ENCODE measurements around the gene TNXB. TPM values are rescaled to one million over a fixed set of nuclear protein-coding genes. Genes with fewer than 3 reads are reported as not detected.
"Not testable (repeated sequence)": the region's sequence is repeated elsewhere in the genome, so short reads cannot be mapped to it uniquely, and the experiment has no call there.

TNXB gene
- total and polyA plus RNA-seq, 2 of the 4 experiments (the other 2 are of a cell fraction), result 0.05 TPM; not detected in 1

DNA sequence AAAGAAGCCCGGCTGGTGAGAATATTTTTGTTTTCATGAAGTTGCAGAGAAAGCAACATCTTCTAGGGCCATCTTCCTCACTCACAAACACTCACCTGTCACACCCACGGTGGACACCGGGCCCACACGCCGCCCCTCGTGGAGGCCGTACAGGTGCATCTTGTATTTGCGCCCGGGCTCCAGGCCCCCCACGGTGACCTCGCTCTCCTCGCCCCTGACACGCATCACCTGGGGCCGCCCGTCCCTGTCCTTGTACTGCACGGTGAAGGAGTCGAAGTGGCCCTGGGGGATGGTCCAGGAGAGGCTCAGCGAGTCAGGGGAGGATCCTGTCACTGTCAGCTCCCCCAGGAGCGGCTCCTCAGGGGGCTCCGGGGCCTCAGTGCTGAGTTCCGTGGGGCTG lies 53.4 kb downstream of the TNXB start:
- H3K9me1 ChIP-seq (ENCODE audit: insufficient read depth, low read length); H2AFZ ChIP-seq (replicated peaks; ENCODE audit: low read length, poor library complexity); POLR2A ChIA-PET (ENCODE audit: unreplicated experiment); intact Hi-C loops (cut with micrococcal nuclease); H2AK5ac ChIP-seq (ENCODE audit: low read depth, low read length); H3K4ac ChIP-seq (ENCODE audit: low read depth, low read length); H4K20me1 ChIP-seq (ENCODE audit: insufficient read depth, low read length); H2BK120ac ChIP-seq (ENCODE audit: low read depth, low read length); H4K91ac ChIP-seq (ENCODE audit: insufficient read depth, low read depth, low read length); H3K56ac ChIP-seq (ENCODE audit: extremely low read depth, insufficient read depth, low read length); ATAC-seq (ENCODE audit: low read depth); H3K27ac ChIP-seq (ENCODE audit: insufficient read depth, low read length); H2AK9ac ChIP-seq (replicated peaks; ENCODE audit: low read depth, low read length, poor library complexity); H3K4me3 ChIP-seq (ENCODE audit: insufficient read depth, low read depth, low read length); H3K4me1 ChIP-seq (ENCODE audit: control insufficient read depth, insufficient read depth, low read length); H3K4me2 ChIP-seq (ENCODE audit: low read depth, low read length); H3K9ac ChIP-seq (ENCODE audit: low read depth, low read length); in situ Hi-C loops (cut with MboI; ENCODE audit: low sequenced_read_pairs); DNase-seq; H2BK5ac ChIP-seq (ENCODE audit: low read depth, low read length, poor library complexity, severe bottlenecking); dilution Hi-C loops (cut with HindIII; ENCODE audit: low sequenced_read_pairs, unreplicated experiment); H3K14ac ChIP-seq (replicated peaks; ENCODE audit: low read depth, low read length); CTCF ChIA-PET; BruUV-seq (replicated peaks); H3K79me1 ChIP-seq (ENCODE audit: low read depth in 1 of 2, low read length in 2 of 2); H4K5ac ChIP-seq (ENCODE audit: low read depth, low read length); H3K36me3 ChIP-seq (ENCODE audit: control insufficient read depth, insufficient read depth, low read length); H3K9me3 ChIP-seq (ENCODE audit: control insufficient read depth, insufficient read depth, low read length); H3K23ac ChIP-seq (ENCODE audit: low read depth, low read length); H4K8ac ChIP-seq (ENCODE audit: low read depth in 2 of 2, low read length in 2 of 2); H2BK15ac ChIP-seq (ENCODE audit: low read depth, low read length); H3K18ac ChIP-seq (ENCODE audit: low read depth, low read length); H2BK20ac ChIP-seq (ENCODE audit: low read depth, low read length): not testable (repeated sequence)
- no CpG with 5 or more reads among the region's 21 CpGs for whole genome bisulfite sequencing, 2 experiments (ENCODE audit: extremely low coverage in 2 of 2, insufficient read length in 1 of 2)
- peaks cover 48% of the 10 kb centered on the region for H3K27me3 ChIP-seq (ENCODE audit: control insufficient read depth, insufficient read depth, low read length)

DNA sequence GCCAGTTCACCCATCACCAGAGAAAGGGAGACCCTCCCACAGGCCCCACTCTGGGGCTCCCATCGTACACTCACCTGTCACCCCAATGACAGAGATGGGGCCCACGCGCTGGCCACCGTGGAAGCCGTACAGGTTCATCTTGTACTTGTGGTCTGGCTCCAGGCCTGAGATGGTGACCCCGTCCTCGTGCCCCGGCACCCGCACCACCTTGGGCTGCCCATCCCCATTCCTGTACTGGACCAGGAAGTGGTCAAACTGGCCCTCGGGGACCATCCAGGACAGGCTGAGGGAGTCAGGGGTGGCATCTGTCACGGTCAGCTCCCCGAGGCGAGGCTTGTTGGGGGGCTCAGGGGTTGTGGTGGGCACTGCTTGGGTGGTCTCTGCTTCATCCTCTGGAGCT lies 55.8 kb downstream of the TNXB start:
- H2BK15ac ChIP-seq (ENCODE audit: low read depth, low read length); H3K4me1 ChIP-seq (ENCODE audit: control insufficient read depth, insufficient read depth, low read length); H2AFZ ChIP-seq (replicated peaks; ENCODE audit: low read length, poor library complexity); dilution Hi-C loops (cut with HindIII; ENCODE audit: low sequenced_read_pairs, unreplicated experiment); H3K9ac ChIP-seq (ENCODE audit: low read depth, low read length); intact Hi-C loops (cut with micrococcal nuclease); H3K14ac ChIP-seq (replicated peaks; ENCODE audit: low read depth, low read length); H3K23ac ChIP-seq (ENCODE audit: low read depth, low read length); BruUV-seq (replicated peaks); H3K79me1 ChIP-seq (ENCODE audit: low read depth in 1 of 2, low read length in 2 of 2); H2BK20ac ChIP-seq (ENCODE audit: low read depth, low read length); H3K4me2 ChIP-seq (ENCODE audit: low read depth, low read length); H2BK120ac ChIP-seq (ENCODE audit: low read depth, low read length); H2AK5ac ChIP-seq (ENCODE audit: low read depth, low read length); H3K18ac ChIP-seq (ENCODE audit: low read depth, low read length); CTCF ChIA-PET; ATAC-seq (ENCODE audit: low read depth); H2BK5ac ChIP-seq (ENCODE audit: low read depth, low read length, poor library complexity, severe bottlenecking); H3K9me3 ChIP-seq (ENCODE audit: control insufficient read depth, insufficient read depth, low read length); H3K27ac ChIP-seq (ENCODE audit: insufficient read depth, low read length); H3K36me3 ChIP-seq (ENCODE audit: control insufficient read depth, insufficient read depth, low read length); H3K4ac ChIP-seq (ENCODE audit: low read depth, low read length); H4K5ac ChIP-seq (ENCODE audit: low read depth, low read length); H3K9me1 ChIP-seq (ENCODE audit: insufficient read depth, low read length); H4K91ac ChIP-seq (ENCODE audit: insufficient read depth, low read depth, low read length); H3K4me3 ChIP-seq (ENCODE audit: insufficient read depth, low read depth, low read length); POLR2A ChIA-PET (ENCODE audit: unreplicated experiment); H2AK9ac ChIP-seq (replicated peaks; ENCODE audit: low read depth, low read length, poor library complexity); in situ Hi-C loops (cut with MboI; ENCODE audit: low sequenced_read_pairs); DNase-seq; H4K8ac ChIP-seq (ENCODE audit: low read depth in 2 of 2, low read length in 2 of 2); H3K56ac ChIP-seq (ENCODE audit: extremely low read depth, insufficient read depth, low read length); H4K20me1 ChIP-seq (ENCODE audit: insufficient read depth, low read length): not testable (repeated sequence)
- WGBS, 2 experiments (ENCODE audit: extremely low coverage in 2 of 2, insufficient read length in 1 of 2), result 100% methylated on average over 1 of the region's 13 CpGs; no CpG with 5 or more reads in 1 of the 2 experiments
- H3K27me3 ChIP-seq (ENCODE audit: control insufficient read depth, insufficient read depth, low read length), result peaks cover 45% of the 10 kb centered on the region
